ENCODE data around the gene MAGOHB. TPM values are rescaled to one million over a fixed set of nuclear protein-coding genes. Genes with fewer than 3 reads are reported as not detected.
"Not testable (repeated sequence)": the region's sequence is repeated elsewhere in the genome, so short reads cannot be mapped to it uniquely, and the experiment has no call there.

The MAGOHB gene
- total RNA-seq, 2 donors from 2014 or later: 5.5 to 6.2 TPM

GRCh38 chr12:10584415-10584814, 29.0 kb downstream of the MAGOHB start:
- Histone ChIP-seq H3K27me3 (no peaks in the 10 kb centered on the region), H3K36me3 (no peaks in the 10 kb centered on the region), H3K4me1 (no peaks in the 10 kb centered on the region), H3K9me3 (peaks cover 0 to 11% of the 10 kb centered on the region in 2 donors), H3K4me3 (no peak overlapping the region), H3K27ac (no peak overlapping the region)
- DNase-seq (ENCODE audit: low spot score): no peak
- TF ChIP-seq CTCF (IDR thresholded peaks at IDR 0.05): no peak

GRCh38 chr12:10582704-10583103, 30.7 kb downstream of the MAGOHB start:
- no peaks in the 10 kb centered on the region for H3K4me1 ChIP-seq
- H3K9me3 ChIP-seq: peaks cover 0 to 11% of the 10 kb centered on the region in 2 donors
- no peak overlapping the region for H3K27ac ChIP-seq
- H3K4me3 ChIP-seq: no peak overlapping the region
- H3K36me3 ChIP-seq: no peaks in the 10 kb centered on the region
- TF ChIP-seq CTCF (IDR thresholded peaks at IDR 0.05): no peak
- no peak for DNase-seq (ENCODE audit: low spot score)
- no peaks in the 10 kb centered on the region for H3K27me3 ChIP-seq

GRCh38 chr12:10582133-10582532, 31.3 kb downstream of the MAGOHB start:
- not testable (repeated sequence) for H3K4me1 ChIP-seq; H3K36me3 ChIP-seq; H3K4me3 ChIP-seq; DNase-seq (ENCODE audit: low spot score); H3K27me3 ChIP-seq; H3K27ac ChIP-seq
- H3K9me3 ChIP-seq: peaks cover 0 to 11% of the 10 kb centered on the region in 2 donors

- no peak overlapping the region for H3K27ac ChIP-seq
These were observed 39.1 kb downstream of the MAGOHB start for GRCh38 chr12:10574307-10574706.

GRCh38 chr12:10572021-10572490, 41.4 kb downstream of the MAGOHB start:
- not testable (repeated sequence) for H3K27me3 ChIP-seq; H3K4me1 ChIP-seq; H3K27ac ChIP-seq; H3K36me3 ChIP-seq; H3K4me3 ChIP-seq; DNase-seq (ENCODE audit: low spot score); H3K9me3 ChIP-seq

More at GRCh38 chr12:10574307-10574706, 39.1 kb downstream of the MAGOHB start:
- no peak for DNase-seq (ENCODE audit: low spot score)
- Histone ChIP-seq H3K9me3 (no peaks in the 10 kb centered on the region), H3K4me1 (no peaks in the 10 kb centered on the region), H3K27me3 (no peaks in the 10 kb centered on the region), H3K36me3 (no peaks in the 10 kb centered on the region), H3K4me3 (no peak overlapping the region)
- no peak for TF ChIP-seq CTCF (IDR thresholded peaks at IDR 0.05)

- H3K4me3 ChIP-seq: no peak overlapping the region
- no peaks in the 10 kb centered on the region for H3K36me3 ChIP-seq
- no peak overlapping the region for H3K27ac ChIP-seq
- H3K4me1 ChIP-seq: no peaks in the 10 kb centered on the region
- TF ChIP-seq CTCF (IDR thresholded peaks at IDR 0.05): no peak
- DNase-seq (ENCODE audit: low spot score): no peak
- H3K9me3 ChIP-seq: no peaks in the 10 kb centered on the region
- H3K27me3 ChIP-seq: no peaks in the 10 kb centered on the region
These were observed 42.3 kb downstream of the MAGOHB start for GRCh38 chr12:10571141-10571540.

- Histone ChIP-seq H3K4me3 (no peak overlapping the region), H3K36me3 (no peaks in the 10 kb centered on the region), H3K27ac (no peak overlapping the region), H3K9me3 (no peaks in the 10 kb centered on the region), H3K27me3 (no peaks in the 10 kb centered on the region), H3K4me1 (no peaks in the 10 kb centered on the region)
- no peak for TF ChIP-seq CTCF (IDR thresholded peaks at IDR 0.05)
- no peak for DNase-seq (ENCODE audit: low spot score)
These were observed 45.6 kb downstream of the MAGOHB start for GRCh38 chr12:10567813-10568212.

Data from right atrium auricular region (tissue), 2 donors.